NCI-H446 treated with DMSO at 0.1 percent for 48 hours (cell line): ENCODE data around the gene VPS39.
"Not testable (repeated sequence)": the region's sequence is repeated elsewhere in the genome, so short reads cannot be mapped to it uniquely, and the experiment has no call there.

Experiments
- DNase-seq: peaks from one replicate; lab custom pipeline; 2025; lab: John Stamatoyannopoulos, UW

The VPS39 gene

GRCh38 chr15:42207674-42208579, at the start of gene VPS39:
TSS of gene VPS39 (minus strand) at chr15:42208304. CDS start at chr15:42208153, 151 bp downstream.
- DNase-seq, result peak; percentile 49

GRCh38 chr15:42253300-42253699, 45.2 kb upstream of the VPS39 start:
- no peak for DNase-seq

- no peak for DNase-seq
Measured at GRCh38 chr15:42240823-42241222, 32.7 kb upstream of the VPS39 start.

GRCh38 chr15:42239528-42240182, 31.6 kb upstream of the VPS39 start:
- DNase-seq, result no peak

- no peak for DNase-seq
Measured at GRCh38 chr15:42233107-42233506, 25.0 kb upstream of the VPS39 start.

GRCh38 chr15:42232606-42233005, 24.5 kb upstream of the VPS39 start:
- no peak for DNase-seq

GRCh38 chr15:42231088-42231487, 23.0 kb upstream of the VPS39 start:
- DNase-seq, result no peak

GRCh38 chr15:42228981-42229380, 20.9 kb upstream of the VPS39 start:
- DNase-seq, result not testable (repeated sequence)

- DNase-seq, result no peak
Measured at GRCh38 chr15:42228036-42228435, 19.9 kb upstream of the VPS39 start.

- DNase-seq, result no peak
Measured at GRCh38 chr15:42226648-42227047, 18.5 kb upstream of the VPS39 start.

- DNase-seq, result no peak
Measured at GRCh38 chr15:42220216-42220615, 12.1 kb upstream of the VPS39 start.

- DNase-seq, result no peak
Measured at GRCh38 chr15:42218953-42219592, 11.0 kb upstream of the VPS39 start.

- DNase-seq, result no peak
Measured at GRCh38 chr15:42217568-42217967, 9.5 kb upstream of the VPS39 start.

- DNase-seq, result no peak
Measured at GRCh38 chr15:42215913-42216829, 8.1 kb upstream of the VPS39 start.

- no peak for DNase-seq
Measured at GRCh38 chr15:42214600-42214999, 6.5 kb upstream of the VPS39 start.

GRCh38 chr15:42213511-42213910, 5.4 kb upstream of the VPS39 start:
- DNase-seq, result no peak

- no peak for DNase-seq
Measured at GRCh38 chr15:42210696-42211095, 2.6 kb upstream of the VPS39 start.

- no peak for DNase-seq
Measured at GRCh38 chr15:42206406-42206805, 1.7 kb downstream of the VPS39 start.

- no peak for DNase-seq
Measured at GRCh38 chr15:42203891-42204290, 4.2 kb downstream of the VPS39 start.

GRCh38 chr15:42202653-42203052, 5.5 kb downstream of the VPS39 start:
- DNase-seq, result no peak

- DNase-seq, result no peak
Measured at GRCh38 chr15:42201801-42202200, 6.3 kb downstream of the VPS39 start.

- DNase-seq, result no peak
Measured at GRCh38 chr15:42199126-42199525, 9.0 kb downstream of the VPS39 start.
